CD14-positive monocyte (primary cell): ENCODE measurements around the gene CNTNAP2. TPM values are rescaled to one million over a fixed set of nuclear protein-coding genes. Genes with fewer than 3 reads are reported as not detected.

Experiments used
- DNase-seq, 3 donors: peaks; one replicate each; pipeline ENCODE4 v3.0.0-alpha.2; 2011 to 2022
- H2AFZ ChIP-seq: 2 replicates; pipeline ENCODE4 v1.6.0; 2012; ENCODE audit warnings: mild to moderate bottlenecking, low read depth, low read length, inconsistent platforms; ENCODE audit not compliant: insufficient read depth, poor library complexity, severe bottlenecking
- H3K27ac ChIP-seq, 2 donors: 1 replicate in 1 of 2; 2 replicates in 1 of 2; pipeline ENCODE4 v1.5.1; 2012 to 2013; ENCODE audit warnings: low read length in 2 of 2, control low read depth in 1 of 2, inconsistent platforms in 1 of 2, low read depth in 1 of 2, mild to moderate bottlenecking in 1 of 2
- H3K27me3 ChIP-seq, 2 donors: one replicate each; pipeline versions ENCODE4 v1.6.0 to v1.6.1; 2011 to 2013; ENCODE audit warnings: low read length in 2 of 2; ENCODE audit not compliant: control insufficient read depth in 2 of 2, insufficient read depth in 2 of 2
- H3K36me3 ChIP-seq, 2 donors: replicated peaks in 1 of 2; 1 replicate in 1 of 2; 2 replicates in 1 of 2; pipeline versions ENCODE4 v1.5.1 to v1.6.1; 2012 to 2013; ENCODE audit warnings: low read length in 2 of 2, control low read depth in 1 of 2, inconsistent platforms in 1 of 2, mild to moderate bottlenecking in 1 of 2; ENCODE audit not compliant: insufficient read depth in 2 of 2, control insufficient read depth in 1 of 2
- H3K4me1 ChIP-seq, 2 donors: 1 replicate in 1 of 2; 2 replicates in 1 of 2; pipeline versions ENCODE4 v1.5.1 to v1.6.1; 2012 to 2013; ENCODE audit warnings: low read length in 2 of 2, control low read depth in 1 of 2, inconsistent platforms in 1 of 2, mild to moderate bottlenecking in 1 of 2, moderate library complexity in 1 of 2; ENCODE audit not compliant: insufficient read depth in 2 of 2, control insufficient read depth in 1 of 2
- H3K4me2 ChIP-seq: replicated peaks from 2 replicates; pipeline ENCODE3; 2012; ENCODE audit warnings: low read length, moderate library complexity, mild to moderate bottlenecking; ENCODE audit not compliant: poor library complexity, severe bottlenecking; ENCODE audit errors: extremely low read depth
- H3K4me3 ChIP-seq, 3 experiments: fragments of 200-600 bp in 1 of 3; sonication (generic) in 1 of 3; replicated peaks in 1 of 3; 1 replicate in 2 of 3; 2 replicates in 1 of 3; pipeline ENCODE4 v1.5.1; 2011 to 2013; ENCODE audit warnings: low read length in 3 of 3, mild to moderate bottlenecking in 3 of 3, control low read depth in 2 of 3, low read depth in 2 of 3, inconsistent platforms in 1 of 3, moderate library complexity in 1 of 3
- H3K79me2 ChIP-seq: 2 replicates; pipeline ENCODE4 v1.6.0; 2012; ENCODE audit warnings: mild to moderate bottlenecking, control low read depth, inconsistent platforms, low read length, moderate library complexity; ENCODE audit not compliant: insufficient read depth
- H3K9ac ChIP-seq: 2 replicates; pipeline ENCODE4 v1.6.0; 2017; ENCODE audit warnings: low read length, mild to moderate bottlenecking; ENCODE audit not compliant: insufficient read depth, poor library complexity, severe bottlenecking
- H3K9me3 ChIP-seq, 2 donors: replicated peaks in 1 of 2; 1 replicate in 1 of 2; 2 replicates in 1 of 2; pipeline versions ENCODE4 v1.5.1 to v1.6.1; 2012 to 2013; ENCODE audit warnings: low read length in 2 of 2, control low read depth in 1 of 2; ENCODE audit not compliant: control insufficient read depth in 1 of 2, insufficient read depth in 1 of 2
- H4K20me1 ChIP-seq: 2 replicates; pipeline ENCODE4 v1.6.0; 2012; ENCODE audit warnings: mild to moderate bottlenecking, low read length, control low read depth, moderate library complexity; ENCODE audit not compliant: insufficient read depth
- H3K27ac Mint-ChIP-seq, 7 donors: one replicate each; pipeline ENCODE4 v1.8.0; 2020; ENCODE audit warnings: mild to moderate bottlenecking in 7 of 7, mixed read lengths in 7 of 7, moderate library complexity in 6 of 7, inconsistent platforms in 2 of 7
- H3K27me3 Mint-ChIP-seq, 3 donors: one replicate each; pipeline ENCODE4 v1.8.0; 2021 to 2022; ENCODE audit warnings: low read depth in 3 of 3, mild to moderate bottlenecking in 3 of 3, mixed read lengths in 3 of 3, moderate library complexity in 3 of 3, inconsistent platforms in 1 of 3
- H3K36me3 Mint-ChIP-seq, 2 donors: one replicate each; pipeline ENCODE4 v1.8.0; 2020; ENCODE audit warnings: mixed read lengths in 2 of 2, inconsistent platforms in 1 of 2, mild to moderate bottlenecking in 1 of 2
- H3K4me1 Mint-ChIP-seq: one replicate; pipeline ENCODE4 v1.8.0; 2020; ENCODE audit warnings: mild to moderate bottlenecking, mixed read lengths
- H3K4me3 Mint-ChIP-seq, 2 donors: one replicate each; pipeline ENCODE4 v1.8.0; 2020; ENCODE audit warnings: mild to moderate bottlenecking in 2 of 2, mixed read lengths in 2 of 2, moderate library complexity in 1 of 2
- H3K9me3 Mint-ChIP-seq, 7 donors: one replicate each; pipeline ENCODE4 v1.8.0; 2020 to 2022; ENCODE audit warnings: mixed read lengths in 7 of 7, mild to moderate bottlenecking in 6 of 7, moderate library complexity in 6 of 7, inconsistent platforms in 2 of 7
- CTCF ChIP-seq: fragments of 200-600 bp; IDR thresholded peaks from one replicate; pipeline ENCODE4 v1.8.0; 2022; ENCODE audit warnings: antibody characterized with exemption, mild to moderate bottlenecking
- WGBS: methylation state at CpG from one replicate; pipeline ENCODE4 v1.1.5; 2013; ENCODE audit warnings: missing lambda C conversion rate; ENCODE audit not compliant: insufficient coverage; 5-methylcytosine and 5-hydroxymethylcytosine counted together
- intact Hi-C, 2 donors: fragments of 100-400 bp; cut with micrococcal nuclease; formaldehyde crosslinking; loops; one replicate each; pipeline versions ENCODE4 v1.15.0 to v1.15.1; 2023
- polyA plus RNA-seq, 3 donors: library from polyadenylated mRNA; depleted of rRNA in 1 of 3; unstranded in 2 of 3; stranded (reverse) in 1 of 3; fragments of 300-500 nt in 2 of 3; fragments of >200 nt in 1 of 3; fragmentation: Illumina TruSeq in 2 of 3; gene quantifications; 1 replicate in 2 of 3; 2 replicates in 1 of 3; pipeline ENCODE4 v1.2.3, GENCODE V29; 2012 to 2021

The CNTNAP2 gene
- polyA plus RNA-seq, 3 donors, result 0.01 TPM; not detected in 2

- Mint-ChIP-seq H3K9me3 (peaks cover 0 to 10% (median 4%) of the 10 kb centered on the region in 7 donors), H3K36me3 (no peaks in the 10 kb centered on the region), H3K27me3 (peaks cover 0 to 2% (median 0%) of the 10 kb centered on the region in 3 donors), H3K4me3 (no peak overlapping the region), H3K4me1 (peaks cover 8% of the 10 kb centered on the region), H3K27ac (no peak overlapping the region)
- H3K27ac ChIP-seq, result peak overlapping the region in 1 of 2 donors; percentile 20
- peaks cover 0 to 2% of the 10 kb centered on the region in 2 donors for H3K9me3 ChIP-seq
- no peaks in the 10 kb centered on the region for H4K20me1 ChIP-seq
- H3K27me3 ChIP-seq, result no peaks in the 10 kb centered on the region
- no peak overlapping the region for H3K9ac ChIP-seq
- DNase-seq, result no peak
- H2AFZ ChIP-seq, result no peak overlapping the region
- H3K4me2 ChIP-seq, result peak overlapping the region; percentile 66
- no peak for TF ChIP-seq CTCF
- no CpG with 5 or more reads among the region's 3 CpGs for WGBS
- H3K79me2 ChIP-seq, result no peaks in the 10 kb centered on the region
- H3K4me1 ChIP-seq, result no peaks in the 10 kb centered on the region
- no peaks in the 10 kb centered on the region for H3K36me3 ChIP-seq
- intact Hi-C loops, result no loop called here
- H3K4me3 ChIP-seq, result peak overlapping the region in 1 of 3 experiments; percentile 65
Measured at GRCh38 chr7:148050492-148051158, 1934.0 kb downstream of the CNTNAP2 start.

GRCh38 chr7:148056406-148056805, 1939.8 kb downstream of the CNTNAP2 start:
- H3K4me1 ChIP-seq, result no peaks in the 10 kb centered on the region
- Mint-ChIP-seq H3K9me3 (peaks cover 0 to 2% (median 0%) of the 10 kb centered on the region in 7 donors), H3K27ac (no peak overlapping the region), H3K4me3 (no peak overlapping the region), H3K27me3 (peaks cover 0 to 2% (median 0%) of the 10 kb centered on the region in 3 donors), H3K4me1 (peaks cover 2% of the 10 kb centered on the region), H3K36me3 (no peaks in the 10 kb centered on the region)
- H3K79me2 ChIP-seq, result no peaks in the 10 kb centered on the region
- H3K27ac ChIP-seq, result no peak overlapping the region
- no peak for DNase-seq
- intact Hi-C loops, result no loop called here
- H3K9ac ChIP-seq, result no peak overlapping the region
- no peaks in the 10 kb centered on the region for H3K36me3 ChIP-seq
- H3K4me2 ChIP-seq, result no peak overlapping the region
- H4K20me1 ChIP-seq, result no peaks in the 10 kb centered on the region
- no CpG with 5 or more reads among the region's 3 CpGs for WGBS
- TF ChIP-seq CTCF, result no peak
- no peak overlapping the region for H2AFZ ChIP-seq
- H3K9me3 ChIP-seq, result no peaks in the 10 kb centered on the region
- no peaks in the 10 kb centered on the region for H3K27me3 ChIP-seq
- no peak overlapping the region for H3K4me3 ChIP-seq
